H1 (cell line): Measurements from ENCODE around the gene EGFR. TPM values are rescaled to one million over a fixed set of nuclear protein-coding genes. Genes with fewer than 3 reads are reported as not detected.

ENCODE experiments used
- CTCF ChIA-PET: fragments of 300-600 bp; sonication (Branson Sonifier 250); formaldehyde crosslinking; loops from one replicate; lab custom pipeline; 2021; ENCODE audit not compliant: partially characterized antibody; lab: Charles Lee
- POLR2A ChIA-PET: fragments of 300-600 bp; sonication (Branson Sonifier 250); formaldehyde crosslinking; loops from one replicate; lab custom pipeline; 2021; ENCODE audit warnings: inconsistent platforms; ENCODE audit not compliant: partially characterized antibody; lab: Charles Lee
- DNase-seq, 2 experiments: peaks; one replicate each; pipeline versions ENCODE4 v3.0.0 to v3.0.0-alpha.2; 2010 to 2022; ENCODE audit warnings: low spot score in 2 of 2, low read depth in 1 of 2, mixed read lengths in 1 of 2
- FAIRE-seq: peaks from 2 replicates; lab custom pipeline; 2011; peaks lifted over from hg19 to GRCh38; lab: Jason Lieb, UNC
- H2AFZ ChIP-seq: 2 replicates; pipeline ENCODE4 v1.8.1; 2012; ENCODE audit warnings: low read length, inconsistent platforms
- H2AK5ac ChIP-seq: 2 replicates; pipeline ENCODE4 v1.6.1; 2013; ENCODE audit warnings: low read depth, low read length
- H2BK120ac ChIP-seq: replicated peaks from 2 replicates; pipeline ENCODE3; 2013; ENCODE audit warnings: low read depth, low read length, inconsistent platforms
- H2BK12ac ChIP-seq: 2 replicates; pipeline ENCODE4 v1.6.1; 2013; ENCODE audit warnings: low read depth, low read length
- H2BK15ac ChIP-seq: 2 replicates; pipeline ENCODE4 v1.6.1; 2013; ENCODE audit warnings: low read length
- H2BK20ac ChIP-seq: 2 replicates; pipeline ENCODE4 v1.6.1; 2013; ENCODE audit warnings: low read length
- H2BK5ac ChIP-seq: 2 replicates; pipeline ENCODE4 v1.6.1; 2013; ENCODE audit warnings: low read depth, low read length
- H3K14ac ChIP-seq: 2 replicates; pipeline ENCODE4 v1.6.1; 2013; ENCODE audit warnings: inconsistent platforms; ENCODE audit not compliant: insufficient read length
- H3K18ac ChIP-seq: 2 replicates; pipeline ENCODE4 v1.6.1; 2013; ENCODE audit warnings: low read length; ENCODE audit errors: extremely low read depth
- H3K23ac ChIP-seq: 2 replicates; pipeline ENCODE4 v1.6.1; 2013; ENCODE audit warnings: inconsistent platforms; ENCODE audit not compliant: insufficient read length
- H3K23me2 ChIP-seq: 2 replicates; pipeline ENCODE4 v1.6.1; 2013; ENCODE audit warnings: low read depth, low read length
- H3K27ac ChIP-seq: 2 replicates; pipeline ENCODE4 v1.6.1; 2011; ENCODE audit warnings: low read depth, low read length, inconsistent platforms
- H3K27me3 ChIP-seq, 4 experiments: replicated peaks in 1 of 4; 1 replicate in 1 of 4; 2 replicates in 3 of 4; pipeline versions ENCODE4 v1.6.1 to v1.8.1; 2011 to 2013; ENCODE audit warnings: low read length in 3 of 4, mild to moderate bottlenecking in 3 of 4, inconsistent platforms in 2 of 4, mixed read lengths in 2 of 4, moderate library complexity in 1 of 4; ENCODE audit not compliant: control insufficient read depth in 3 of 4, insufficient read depth in 3 of 4; ENCODE audit errors: extremely low read depth in 1 of 4
- H3K36me3 ChIP-seq, 4 experiments: 2 replicates each; pipeline versions ENCODE4 v1.6.1 to v1.8.1; 2011 to 2013; ENCODE audit warnings: mild to moderate bottlenecking in 4 of 4, low read length in 3 of 4, moderate library complexity in 2 of 4, control low read depth in 1 of 4, inconsistent platforms in 1 of 4; ENCODE audit not compliant: insufficient read depth in 4 of 4, control insufficient read depth in 2 of 4
- H3K4ac ChIP-seq: replicated peaks from 2 replicates; pipeline ENCODE3; 2013; ENCODE audit warnings: low read length, low read depth, mixed read lengths, inconsistent platforms; ENCODE audit not compliant: insufficient read length
- H3K4me1 ChIP-seq, 4 experiments: replicated peaks in 1 of 4; 1 replicate in 1 of 4; 2 replicates in 3 of 4; pipeline versions ENCODE4 v1.6.1 to v1.8.1; 2011 to 2013; ENCODE audit warnings: low read length in 3 of 4, inconsistent platforms in 2 of 4, mixed read lengths in 1 of 4; ENCODE audit not compliant: insufficient read depth in 4 of 4, control insufficient read depth in 3 of 4
- H3K4me2 ChIP-seq, 2 experiments: 2 replicates each; pipeline versions ENCODE4 v1.6.1 to v1.8.1; 2011 to 2013; ENCODE audit warnings: low read depth in 2 of 2, low read length in 2 of 2, control low read depth in 1 of 2, inconsistent platforms in 1 of 2, mild to moderate bottlenecking in 1 of 2; ENCODE audit not compliant: insufficient read depth in 1 of 2
- H3K4me3 ChIP-seq, 4 experiments: fragments of 200-600, 300-600 bp in 1 of 4; sonication (generic), shearing (Covaris generic), sonication (Bioruptor Twin) in 1 of 4; 2 replicates each; pipeline versions ENCODE4 v1.5.1 to v1.8.1; 2011 to 2016; ENCODE audit warnings: low read length in 4 of 4, low read depth in 3 of 4, control low read depth in 2 of 4, inconsistent platforms in 2 of 4, mild to moderate bottlenecking in 2 of 4, mixed read lengths in 1 of 4, moderate library complexity in 1 of 4; ENCODE audit not compliant: insufficient read depth in 2 of 4; ENCODE audit errors: extremely low read depth in 1 of 4
- H3K56ac ChIP-seq: replicated peaks from 2 replicates; pipeline ENCODE3; 2013; ENCODE audit warnings: low read depth, mild to moderate bottlenecking, mixed read lengths, low read length, inconsistent platforms; ENCODE audit not compliant: insufficient read length
- H3K79me1 ChIP-seq: 2 replicates; pipeline ENCODE4 v1.6.1; 2013; ENCODE audit warnings: low read depth, low read length, control low read depth
- H3K79me2 ChIP-seq, 2 experiments: 2 replicates each; pipeline versions ENCODE4 v1.6.1 to v1.8.1; 2012 to 2013; ENCODE audit warnings: low read length in 2 of 2, mild to moderate bottlenecking in 2 of 2, inconsistent platforms in 1 of 2; ENCODE audit not compliant: insufficient read depth in 2 of 2, control insufficient read depth in 1 of 2
- H3K9ac ChIP-seq, 4 experiments: replicated peaks in 1 of 4; 1 replicate in 1 of 4; 2 replicates in 3 of 4; pipeline versions ENCODE4 v1.6.1 to v1.8.1; 2011 to 2013; ENCODE audit warnings: low read depth in 3 of 4, low read length in 3 of 4, control low read depth in 2 of 4, mild to moderate bottlenecking in 2 of 4, moderate library complexity in 2 of 4, inconsistent platforms in 1 of 4; ENCODE audit errors: extremely low read depth in 1 of 4
- H3K9me3 ChIP-seq, 2 experiments: 2 replicates each; pipeline versions ENCODE4 v1.6.1 to v1.8.1; 2012 to 2013; ENCODE audit warnings: mild to moderate bottlenecking in 2 of 2, moderate library complexity in 2 of 2, control low read depth in 1 of 2, inconsistent platforms in 1 of 2, low read depth in 1 of 2, low read length in 1 of 2, mixed read lengths in 1 of 2; ENCODE audit not compliant: insufficient read depth in 2 of 2
- H4K20me1 ChIP-seq, 2 experiments: replicated peaks in 1 of 2; 2 replicates each; pipeline versions ENCODE3 to v1.8.1; 2011 to 2013; ENCODE audit warnings: inconsistent platforms in 2 of 2, low read length in 2 of 2, mild to moderate bottlenecking in 1 of 2; ENCODE audit not compliant: insufficient read depth in 2 of 2, control insufficient read depth in 1 of 2
- H4K5ac ChIP-seq: 2 replicates; pipeline ENCODE4 v1.6.1; 2013; ENCODE audit warnings: low read length, low read depth, mixed read lengths, inconsistent platforms; ENCODE audit not compliant: insufficient read length
- H4K8ac ChIP-seq: 2 replicates; pipeline ENCODE4 v1.8.0; 2013; ENCODE audit warnings: mild to moderate bottlenecking, moderate library complexity, low read length, inconsistent platforms; ENCODE audit not compliant: insufficient read depth; ENCODE audit errors: extremely low read depth
- H4K91ac ChIP-seq: replicated peaks from 2 replicates; pipeline ENCODE3; 2013; ENCODE audit warnings: low read length, mixed read lengths, inconsistent platforms; ENCODE audit not compliant: insufficient read length
- CTBP2 ChIP-seq: IDR thresholded peaks from 2 replicates; pipeline ENCODE4 v1.7.0; 2011; ENCODE audit warnings: borderline replicate concordance, mild to moderate bottlenecking, moderate library complexity, mixed read lengths, low read length; ENCODE audit not compliant: insufficient read depth, insufficient read length
- JUND ChIP-seq: IDR thresholded peaks from 2 replicates; pipeline ENCODE4 v1.6.1; 2011; ENCODE audit warnings: mild to moderate bottlenecking, improper control_type of control experiment, low read length
- KDM5A ChIP-seq: fragments of 200-600 bp; IDR thresholded peaks from 2 replicates; pipeline ENCODE4 v1.7.1; 2012; ENCODE audit warnings: mild to moderate bottlenecking, low read length, inconsistent platforms, mixed read lengths
- RFX5 ChIP-seq: IDR thresholded peaks from 2 replicates; pipeline ENCODE4 v1.6.1; 2011; ENCODE audit warnings: low read depth, low read length, improper control_type of control experiment, borderline replicate concordance
- TCF12 ChIP-seq: IDR thresholded peaks from 2 replicates; pipeline ENCODE4 v1.6.1; 2011; ENCODE audit warnings: low read depth, mild to moderate bottlenecking, low read length
- WGBS, 2 experiments: shearing (Covaris generic) in 1 of 2; methylation state at CpG; one replicate each; pipeline versions ENCODE4 v1.1.6 to v1.1.7; 2013 to 2015; ENCODE audit warnings: low lambda C conversion rate in 2 of 2, mixed read lengths in 2 of 2, inconsistent platforms in 1 of 2, low coverage in 1 of 2, missing lambda C conversion rate in 1 of 2; ENCODE audit not compliant: insufficient replicate concordance in 2 of 2, insufficient coverage in 1 of 2, insufficient read length in 1 of 2; ENCODE audit errors: extremely low coverage in 1 of 2, missing lambda C conversion rate in 1 of 2; 5-methylcytosine and 5-hydroxymethylcytosine counted together
- polyA plus RNA-seq, 7 experiments: library from polyadenylated mRNA; depleted of rRNA in 3 of 7; stranded (reverse) in 5 of 7; unstranded in 2 of 7; fragments of >200 nt in 5 of 7; fragments of 200-250 nt in 2 of 7; gene quantifications; 1 replicate in 5 of 7; 2 replicates in 1 of 7; 4 replicates in 1 of 7; pipeline versions ENCODE4 v1.2.1 to v1.2.3, GENCODE V29; 2011 to 2013; ENCODE audit warnings: missing spikeins in 2 of 7, mixed read lengths in 2 of 7
- total RNA-seq: library from RNA; stranded (reverse); fragmentation: NEBNext Ultra II Directional; extraction: Animal tissue kit (Norgen Biotek cat#: 25700); gene quantifications from 2 replicates; pipeline ENCODE4 v1.2.1, GENCODE V29; 2021

The EGFR gene
- total and polyA plus RNA-seq, 2 of the 8 experiments (the other 6 are each of a cell fraction or from before 2014, with no cell fraction given) = 1.9 to 5.8 TPM

DNA sequence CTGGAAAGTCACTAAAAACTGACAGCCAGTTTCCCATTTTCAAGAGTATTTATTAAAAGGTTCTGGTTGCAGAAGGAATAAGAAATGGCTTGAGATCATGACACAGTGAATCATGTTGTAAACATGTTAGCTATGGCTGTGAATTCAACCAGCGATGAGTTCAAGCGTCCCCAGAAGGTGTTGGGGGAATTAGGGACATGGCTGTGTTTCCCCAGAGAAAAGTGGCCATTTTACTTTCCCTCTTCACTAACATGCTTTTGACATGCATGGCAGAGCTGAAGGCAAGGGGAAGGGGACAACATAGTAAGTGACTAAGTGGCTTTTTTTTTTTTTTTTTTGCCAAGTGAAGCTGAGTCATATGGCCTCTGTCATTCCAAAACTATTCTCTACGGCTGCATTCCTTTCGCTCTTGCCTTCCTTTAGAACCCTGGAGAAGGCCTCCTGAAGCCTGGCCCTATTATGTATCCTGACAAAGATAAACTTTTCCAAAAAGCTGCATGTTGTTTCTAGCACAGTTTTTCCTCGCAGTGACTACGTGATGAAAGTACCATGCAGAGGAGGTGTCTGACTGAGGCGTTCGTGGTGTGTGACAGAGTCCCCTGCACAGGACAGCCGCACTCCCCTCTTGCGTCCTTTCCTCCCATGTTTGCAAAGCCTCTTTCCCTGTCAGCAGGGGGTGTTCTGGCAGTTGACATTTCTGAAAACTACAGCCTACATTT is 46.9 kb downstream of the EGFR start:
- H3K23me2 ChIP-seq = no peaks in the 10 kb centered on the region
- H2BK12ac ChIP-seq = no peak overlapping the region; the same call in 1 of the 2 replicates
- H2BK15ac ChIP-seq = no peak overlapping the region
- H2BK20ac ChIP-seq = no peak overlapping the region
- POLR2A ChIA-PET = no interaction called here
- no peak overlapping the region for H2AK5ac ChIP-seq
- peaks cover 0 to 3% of the 10 kb centered on the region in 2 experiments for H4K20me1 ChIP-seq
- no peak overlapping the region for H3K18ac ChIP-seq
- H3K27me3 ChIP-seq = no peaks in the 10 kb centered on the region
- no peak overlapping the region for H3K9ac ChIP-seq
- H3K79me1 ChIP-seq = 0 out of 2 replicates have a peak, but pooled peaks cover 2% of the 10 kb centered on the region
- no peak for DNase-seq
- H3K14ac ChIP-seq = no peak overlapping the region
- peaks cover 0 to 9% (median 3%) of the 10 kb centered on the region in 4 experiments; a peak in 5 of 7 replicates for H3K4me1 ChIP-seq
- no peak for FAIRE-seq
- H2BK120ac ChIP-seq = no peak overlapping the region
- H3K56ac ChIP-seq = no peak overlapping the region
- no peak overlapping the region for H2BK5ac ChIP-seq
- TF ChIP-seq TCF12 = no peak
- 0 out of 2 replicates have a peak, but pooled peaks have one; percentile 63 for TF ChIP-seq JUND
- no peak for TF ChIP-seq CTBP2
- no peak for TF ChIP-seq RFX5
- no peak for TF ChIP-seq KDM5A
- WGBS, 2 experiments = 70% methylated on average over 10 of the region's 10 CpGs; no CpG with 5 or more reads in 1 of the 2 experiments
- no peak overlapping the region for H3K27ac ChIP-seq
- no peaks in the 10 kb centered on the region for H3K36me3 ChIP-seq
- no peak overlapping the region for H3K23ac ChIP-seq
- no peak overlapping the region for H2AFZ ChIP-seq
- H4K8ac ChIP-seq = no peak overlapping the region
- no peak overlapping the region for H3K4me3 ChIP-seq
- H3K4me2 ChIP-seq = peak overlapping the region in 1 of 2 experiments; percentile 12; a peak in 2 of 4 replicates
- no peak overlapping the region for H4K91ac ChIP-seq
- no peak overlapping the region for H3K4ac ChIP-seq
- no peak overlapping the region for H4K5ac ChIP-seq
- H3K79me2 ChIP-seq = no peaks in the 10 kb centered on the region
- no peaks in the 10 kb centered on the region for H3K9me3 ChIP-seq
- CTCF ChIA-PET = interaction anchor here (1.2 to 2.2 kb wide), 4 partner anchors 57 to 292 kb away, joined by 3 to 6 read pairs (median 4); no protein-coding TSS in a partner anchor
